H1 (cell line): ENCODE measurements around the gene RIMBP2. TPM values are rescaled to one million over a fixed set of nuclear protein-coding genes. Genes with fewer than 3 reads are reported as not detected.

Experiments
- CTCF ChIA-PET: fragments of 300-600 bp; sonication (Branson Sonifier 250); formaldehyde crosslinking; loops from one replicate; lab custom pipeline; 2021; ENCODE audit not compliant: partially characterized antibody; lab: Charles Lee
- POLR2A ChIA-PET: fragments of 300-600 bp; sonication (Branson Sonifier 250); formaldehyde crosslinking; loops from one replicate; lab custom pipeline; 2021; ENCODE audit warnings: inconsistent platforms; ENCODE audit not compliant: partially characterized antibody; lab: Charles Lee
- DNase-seq, 2 experiments: peaks; one replicate each; pipeline versions ENCODE4 v3.0.0 to v3.0.0-alpha.2; 2010 to 2022; ENCODE audit warnings: low spot score in 2 of 2, low read depth in 1 of 2, mixed read lengths in 1 of 2
- FAIRE-seq: peaks from 2 replicates; lab custom pipeline; 2011; peaks lifted over from hg19 to GRCh38; lab: Jason Lieb, UNC
- H2AFZ ChIP-seq: 2 replicates; pipeline ENCODE4 v1.8.1; 2012; ENCODE audit warnings: low read length, inconsistent platforms
- H2AK5ac ChIP-seq: 2 replicates; pipeline ENCODE4 v1.6.1; 2013; ENCODE audit warnings: low read depth, low read length
- H2BK120ac ChIP-seq: replicated peaks from 2 replicates; pipeline ENCODE3; 2013; ENCODE audit warnings: low read depth, low read length, inconsistent platforms
- H2BK12ac ChIP-seq: 2 replicates; pipeline ENCODE4 v1.6.1; 2013; ENCODE audit warnings: low read depth, low read length
- H2BK15ac ChIP-seq: 2 replicates; pipeline ENCODE4 v1.6.1; 2013; ENCODE audit warnings: low read length
- H2BK20ac ChIP-seq: 2 replicates; pipeline ENCODE4 v1.6.1; 2013; ENCODE audit warnings: low read length
- H2BK5ac ChIP-seq: 2 replicates; pipeline ENCODE4 v1.6.1; 2013; ENCODE audit warnings: low read depth, low read length
- H3K14ac ChIP-seq: 2 replicates; pipeline ENCODE4 v1.6.1; 2013; ENCODE audit warnings: inconsistent platforms; ENCODE audit not compliant: insufficient read length
- H3K18ac ChIP-seq: 2 replicates; pipeline ENCODE4 v1.6.1; 2013; ENCODE audit warnings: low read length; ENCODE audit errors: extremely low read depth
- H3K23ac ChIP-seq: 2 replicates; pipeline ENCODE4 v1.6.1; 2013; ENCODE audit warnings: inconsistent platforms; ENCODE audit not compliant: insufficient read length
- H3K23me2 ChIP-seq: 2 replicates; pipeline ENCODE4 v1.6.1; 2013; ENCODE audit warnings: low read depth, low read length
- H3K27ac ChIP-seq: 2 replicates; pipeline ENCODE4 v1.6.1; 2011; ENCODE audit warnings: low read depth, low read length, inconsistent platforms
- H3K27me3 ChIP-seq, 4 experiments: replicated peaks in 1 of 4; 1 replicate in 1 of 4; 2 replicates in 3 of 4; pipeline versions ENCODE4 v1.6.1 to v1.8.1; 2011 to 2013; ENCODE audit warnings: low read length in 3 of 4, mild to moderate bottlenecking in 3 of 4, inconsistent platforms in 2 of 4, mixed read lengths in 2 of 4, moderate library complexity in 1 of 4; ENCODE audit not compliant: control insufficient read depth in 3 of 4, insufficient read depth in 3 of 4; ENCODE audit errors: extremely low read depth in 1 of 4
- H3K36me3 ChIP-seq, 4 experiments: 2 replicates each; pipeline versions ENCODE4 v1.6.1 to v1.8.1; 2011 to 2013; ENCODE audit warnings: mild to moderate bottlenecking in 4 of 4, low read length in 3 of 4, moderate library complexity in 2 of 4, control low read depth in 1 of 4, inconsistent platforms in 1 of 4; ENCODE audit not compliant: insufficient read depth in 4 of 4, control insufficient read depth in 2 of 4
- H3K4ac ChIP-seq: replicated peaks from 2 replicates; pipeline ENCODE3; 2013; ENCODE audit warnings: low read length, low read depth, mixed read lengths, inconsistent platforms; ENCODE audit not compliant: insufficient read length
- H3K4me1 ChIP-seq, 4 experiments: replicated peaks in 1 of 4; 1 replicate in 1 of 4; 2 replicates in 3 of 4; pipeline versions ENCODE4 v1.6.1 to v1.8.1; 2011 to 2013; ENCODE audit warnings: low read length in 3 of 4, inconsistent platforms in 2 of 4, mixed read lengths in 1 of 4; ENCODE audit not compliant: insufficient read depth in 4 of 4, control insufficient read depth in 3 of 4
- H3K4me2 ChIP-seq, 2 experiments: 2 replicates each; pipeline versions ENCODE4 v1.6.1 to v1.8.1; 2011 to 2013; ENCODE audit warnings: low read depth in 2 of 2, low read length in 2 of 2, control low read depth in 1 of 2, inconsistent platforms in 1 of 2, mild to moderate bottlenecking in 1 of 2; ENCODE audit not compliant: insufficient read depth in 1 of 2
- H3K4me3 ChIP-seq, 4 experiments: fragments of 200-600, 300-600 bp in 1 of 4; sonication (generic), shearing (Covaris generic), sonication (Bioruptor Twin) in 1 of 4; 2 replicates each; pipeline versions ENCODE4 v1.5.1 to v1.8.1; 2011 to 2016; ENCODE audit warnings: low read length in 4 of 4, low read depth in 3 of 4, control low read depth in 2 of 4, inconsistent platforms in 2 of 4, mild to moderate bottlenecking in 2 of 4, mixed read lengths in 1 of 4, moderate library complexity in 1 of 4; ENCODE audit not compliant: insufficient read depth in 2 of 4; ENCODE audit errors: extremely low read depth in 1 of 4
- H3K56ac ChIP-seq: replicated peaks from 2 replicates; pipeline ENCODE3; 2013; ENCODE audit warnings: low read depth, mild to moderate bottlenecking, mixed read lengths, low read length, inconsistent platforms; ENCODE audit not compliant: insufficient read length
- H3K79me1 ChIP-seq: 2 replicates; pipeline ENCODE4 v1.6.1; 2013; ENCODE audit warnings: low read depth, low read length, control low read depth
- H3K79me2 ChIP-seq, 2 experiments: 2 replicates each; pipeline versions ENCODE4 v1.6.1 to v1.8.1; 2012 to 2013; ENCODE audit warnings: low read length in 2 of 2, mild to moderate bottlenecking in 2 of 2, inconsistent platforms in 1 of 2; ENCODE audit not compliant: insufficient read depth in 2 of 2, control insufficient read depth in 1 of 2
- H3K9ac ChIP-seq, 4 experiments: replicated peaks in 1 of 4; 1 replicate in 1 of 4; 2 replicates in 3 of 4; pipeline versions ENCODE4 v1.6.1 to v1.8.1; 2011 to 2013; ENCODE audit warnings: low read depth in 3 of 4, low read length in 3 of 4, control low read depth in 2 of 4, mild to moderate bottlenecking in 2 of 4, moderate library complexity in 2 of 4, inconsistent platforms in 1 of 4; ENCODE audit errors: extremely low read depth in 1 of 4
- H3K9me3 ChIP-seq, 2 experiments: 2 replicates each; pipeline versions ENCODE4 v1.6.1 to v1.8.1; 2012 to 2013; ENCODE audit warnings: mild to moderate bottlenecking in 2 of 2, moderate library complexity in 2 of 2, control low read depth in 1 of 2, inconsistent platforms in 1 of 2, low read depth in 1 of 2, low read length in 1 of 2, mixed read lengths in 1 of 2; ENCODE audit not compliant: insufficient read depth in 2 of 2
- H4K20me1 ChIP-seq, 2 experiments: replicated peaks in 1 of 2; 2 replicates each; pipeline versions ENCODE3 to v1.8.1; 2011 to 2013; ENCODE audit warnings: inconsistent platforms in 2 of 2, low read length in 2 of 2, mild to moderate bottlenecking in 1 of 2; ENCODE audit not compliant: insufficient read depth in 2 of 2, control insufficient read depth in 1 of 2
- H4K5ac ChIP-seq: 2 replicates; pipeline ENCODE4 v1.6.1; 2013; ENCODE audit warnings: low read length, low read depth, mixed read lengths, inconsistent platforms; ENCODE audit not compliant: insufficient read length
- H4K8ac ChIP-seq: 2 replicates; pipeline ENCODE4 v1.8.0; 2013; ENCODE audit warnings: mild to moderate bottlenecking, moderate library complexity, low read length, inconsistent platforms; ENCODE audit not compliant: insufficient read depth; ENCODE audit errors: extremely low read depth
- H4K91ac ChIP-seq: replicated peaks from 2 replicates; pipeline ENCODE3; 2013; ENCODE audit warnings: low read length, mixed read lengths, inconsistent platforms; ENCODE audit not compliant: insufficient read length
- WGBS, 2 experiments: shearing (Covaris generic) in 1 of 2; methylation state at CpG; one replicate each; pipeline versions ENCODE4 v1.1.6 to v1.1.7; 2013 to 2015; ENCODE audit warnings: low lambda C conversion rate in 2 of 2, mixed read lengths in 2 of 2, inconsistent platforms in 1 of 2, low coverage in 1 of 2, missing lambda C conversion rate in 1 of 2; ENCODE audit not compliant: insufficient replicate concordance in 2 of 2, insufficient coverage in 1 of 2, insufficient read length in 1 of 2; ENCODE audit errors: extremely low coverage in 1 of 2, missing lambda C conversion rate in 1 of 2; 5-methylcytosine and 5-hydroxymethylcytosine counted together
- polyA plus RNA-seq, 7 experiments: library from polyadenylated mRNA; depleted of rRNA in 3 of 7; stranded (reverse) in 5 of 7; unstranded in 2 of 7; fragments of >200 nt in 5 of 7; fragments of 200-250 nt in 2 of 7; gene quantifications; 1 replicate in 5 of 7; 2 replicates in 1 of 7; 4 replicates in 1 of 7; pipeline versions ENCODE4 v1.2.1 to v1.2.3, GENCODE V29; 2011 to 2013; ENCODE audit warnings: missing spikeins in 2 of 7, mixed read lengths in 2 of 7
- total RNA-seq: library from RNA; stranded (reverse); fragmentation: NEBNext Ultra II Directional; extraction: Animal tissue kit (Norgen Biotek cat#: 25700); gene quantifications from 2 replicates; pipeline ENCODE4 v1.2.1, GENCODE V29; 2021

The RIMBP2 gene
- total and polyA plus RNA-seq, 2 of the 8 experiments (the other 6 are each of a cell fraction or from before 2014, with no cell fraction given): 0.18 to 0.65 TPM

DNA sequence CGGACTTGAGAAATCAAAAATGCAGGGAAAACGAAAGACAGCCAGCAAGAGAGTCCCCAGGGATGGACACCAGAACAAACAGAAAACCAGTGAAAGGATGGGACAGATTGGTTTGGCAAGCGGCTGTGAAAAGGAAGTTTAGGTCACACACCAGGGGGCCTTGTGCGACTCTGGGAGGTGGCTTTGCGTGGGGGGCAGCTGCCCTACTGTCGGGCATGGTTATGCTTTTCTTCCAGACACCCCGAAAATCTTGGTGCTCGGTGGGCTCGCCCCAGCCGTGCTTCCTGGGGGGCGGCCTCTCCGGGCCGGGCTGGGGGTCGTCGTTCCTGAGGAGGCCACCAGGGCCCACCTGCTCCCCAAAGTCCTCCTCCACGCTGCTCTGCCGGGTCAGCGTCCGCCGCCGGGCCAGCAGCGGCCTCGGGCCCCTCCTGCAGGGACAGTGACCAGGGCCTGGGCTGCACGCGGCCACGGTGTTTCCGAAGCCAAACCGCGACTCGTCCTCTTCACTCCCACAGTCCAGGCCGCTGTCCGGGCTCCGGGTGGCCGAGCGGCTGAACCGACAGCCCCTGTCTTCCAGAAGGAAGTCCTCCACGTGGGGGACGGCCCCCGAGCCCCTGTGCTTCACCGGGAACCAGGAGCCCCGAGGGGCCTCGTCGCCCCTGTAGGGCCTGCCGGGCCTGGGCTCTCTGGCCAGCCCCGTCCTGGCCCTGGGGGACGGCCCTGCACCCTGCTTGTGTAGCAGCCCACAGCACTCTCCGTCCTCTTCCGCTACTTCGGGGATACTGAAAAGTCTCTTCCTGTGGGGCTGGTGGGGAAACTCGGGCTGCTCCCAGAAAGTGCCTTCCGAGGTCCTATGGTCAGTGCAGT is 291.9 kb downstream of the RIMBP2 start:
- ChIA-PET POLR2A (no interaction called here), CTCF (no interaction called here)
- 92% methylated on average over 29 of the region's 51 CpGs; no CpG with 5 or more reads in 1 of the 2 experiments for WGBS, 2 experiments
- Histone ChIP-seq H2BK12ac (no peak overlapping the region), H3K4me3 (no peak overlapping the region), H3K79me2 (no peaks in the 10 kb centered on the region), H4K5ac (no peak overlapping the region), H3K14ac (no peak overlapping the region), H3K36me3 (no peaks in the 10 kb centered on the region), H2BK120ac (no peak overlapping the region), H2BK20ac (no peak overlapping the region), H3K9ac (no peak overlapping the region), H2BK5ac (no peak overlapping the region), H3K27ac (no peak overlapping the region), H3K4ac (no peak overlapping the region), H4K91ac (no peak overlapping the region), H3K18ac (no peak overlapping the region), H3K79me1 (no peaks in the 10 kb centered on the region), H3K23ac (no peak overlapping the region), H2AK5ac (no peak overlapping the region), H4K20me1 (no peaks in the 10 kb centered on the region), H3K23me2 (no peaks in the 10 kb centered on the region; the same call in 1 of the 2 replicates), H3K4me1 (peaks cover 0 to 2% (median 0%) of the 10 kb centered on the region in 4 experiments; a peak in 1 of 7 replicates), H2AFZ (no peak overlapping the region), H2BK15ac (no peak overlapping the region), H3K56ac (no peak overlapping the region), H3K27me3 (no peaks in the 10 kb centered on the region), H4K8ac (peak overlapping the region; percentile 58; the same call in 1 of the 2 replicates), H3K9me3 (no peaks in the 10 kb centered on the region), H3K4me2 (no peak overlapping the region)
- no peak for FAIRE-seq
- DNase-seq: peak in 1 of 2 experiments; percentile 28
